ENCODE results near the gene HDAC9. TPM values are rescaled to one million over a fixed set of nuclear protein-coding genes. Genes with fewer than 3 reads are reported as not detected.
"Not testable (repeated sequence)": the region's sequence is repeated elsewhere in the genome, so short reads cannot be mapped to it uniquely, and the experiment has no call there.

The HDAC9 gene
- total RNA-seq, 2 experiments from 2014 or later, result 1.5 to 3.0 TPM

DNA sequence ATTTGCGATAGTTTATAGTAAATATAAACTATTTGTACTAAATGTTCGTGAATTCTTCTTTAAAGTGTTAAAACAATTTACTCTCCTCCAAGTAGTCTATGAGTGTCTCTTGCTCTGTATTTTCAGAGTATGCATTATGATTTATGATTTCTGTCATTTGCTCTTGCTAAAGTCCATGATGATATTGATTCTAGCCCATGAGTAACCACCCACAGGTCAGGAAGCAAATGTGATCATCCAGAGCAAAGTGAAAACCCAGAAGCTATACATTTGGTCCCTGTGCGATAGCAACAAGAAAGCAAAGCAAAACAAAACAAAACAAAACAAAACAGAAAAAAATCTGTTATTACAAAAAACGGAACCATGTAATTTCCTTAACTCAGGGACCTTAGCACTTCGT lies 225.9 kb downstream of the HDAC9 start:
- DNase-seq, result no peak
- no peaks in the 10 kb centered on the region for H3K4me1 Mint-ChIP-seq (ENCODE audit: low read depth)
- ChIA-PET CTCF (no interaction called here), POLR2A (no interaction called here)
- TF ChIP-seq, protein P1, sequence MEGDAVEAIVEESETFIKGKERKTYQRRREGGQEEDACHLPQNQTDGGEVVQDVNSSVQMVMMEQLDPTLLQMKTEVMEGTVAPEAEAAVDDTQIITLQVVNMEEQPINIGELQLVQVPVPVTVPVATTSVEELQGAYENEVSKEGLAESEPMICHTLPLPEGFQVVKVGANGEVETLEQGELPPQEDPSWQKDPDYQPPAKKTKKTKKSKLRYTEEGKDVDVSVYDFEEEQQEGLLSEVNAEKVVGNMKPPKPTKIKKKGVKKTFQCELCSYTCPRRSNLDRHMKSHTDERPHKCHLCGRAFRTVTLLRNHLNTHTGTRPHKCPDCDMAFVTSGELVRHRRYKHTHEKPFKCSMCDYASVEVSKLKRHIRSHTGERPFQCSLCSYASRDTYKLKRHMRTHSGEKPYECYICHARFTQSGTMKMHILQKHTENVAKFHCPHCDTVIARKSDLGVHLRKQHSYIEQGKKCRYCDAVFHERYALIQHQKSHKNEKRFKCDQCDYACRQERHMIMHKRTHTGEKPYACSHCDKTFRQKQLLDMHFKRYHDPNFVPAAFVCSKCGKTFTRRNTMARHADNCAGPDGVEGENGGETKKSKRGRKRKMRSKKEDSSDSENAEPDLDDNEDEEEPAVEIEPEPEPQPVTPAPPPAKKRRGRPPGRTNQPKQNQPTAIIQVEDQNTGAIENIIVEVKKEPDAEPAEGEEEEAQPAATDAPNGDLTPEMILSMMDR (IDR thresholded peaks at IDR 0.05), result no peak
- H3K4me3 Mint-ChIP-seq, result no peak overlapping the region
- no peaks in the 10 kb centered on the region for H3K27me3 Mint-ChIP-seq
- no peak overlapping the region for H3K27ac Mint-ChIP-seq
- no peak for ATAC-seq
- H3K9me3 Mint-ChIP-seq, result no peaks in the 10 kb centered on the region
- intact Hi-C loops (cut with micrococcal nuclease), result no loop called here
- H3K36me3 Mint-ChIP-seq (ENCODE audit: low read depth), result no peaks in the 10 kb centered on the region

DNA sequence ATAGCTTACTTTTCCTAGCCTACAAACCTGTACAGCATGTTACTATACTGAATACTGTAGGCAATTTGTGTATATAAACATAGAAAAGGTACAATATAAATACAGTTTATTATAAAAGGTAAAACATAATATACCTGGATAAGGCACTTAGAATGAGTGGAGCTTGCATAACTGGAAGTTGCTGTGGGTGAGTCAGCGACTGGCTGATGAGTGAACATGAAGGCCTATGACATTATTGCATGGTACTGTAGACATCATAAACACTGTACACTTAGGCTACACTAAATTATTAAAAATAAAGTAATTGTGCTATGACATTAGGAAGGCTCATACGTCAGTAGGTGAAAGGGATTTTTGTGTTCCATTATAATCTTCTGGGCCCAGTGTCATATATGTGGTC lies 228.8 kb downstream of the HDAC9 start:
- no peaks in the 10 kb centered on the region for H3K9me3 Mint-ChIP-seq
- DNase-seq (no peak), ATAC-seq (no peak)
- no peaks in the 10 kb centered on the region for H3K27me3 Mint-ChIP-seq
- intact Hi-C loops (cut with micrococcal nuclease), result no loop called here
- ChIA-PET POLR2A (no interaction called here), CTCF (no interaction called here)
- no peak overlapping the region for H3K27ac Mint-ChIP-seq
- TF ChIP-seq, protein P1 (IDR thresholded peaks at IDR 0.05), result no peak
- no peaks in the 10 kb centered on the region for H3K4me1 Mint-ChIP-seq (ENCODE audit: low read depth)
- H3K36me3 Mint-ChIP-seq (ENCODE audit: low read depth), result no peaks in the 10 kb centered on the region
- no peak overlapping the region for H3K4me3 Mint-ChIP-seq

DNA sequence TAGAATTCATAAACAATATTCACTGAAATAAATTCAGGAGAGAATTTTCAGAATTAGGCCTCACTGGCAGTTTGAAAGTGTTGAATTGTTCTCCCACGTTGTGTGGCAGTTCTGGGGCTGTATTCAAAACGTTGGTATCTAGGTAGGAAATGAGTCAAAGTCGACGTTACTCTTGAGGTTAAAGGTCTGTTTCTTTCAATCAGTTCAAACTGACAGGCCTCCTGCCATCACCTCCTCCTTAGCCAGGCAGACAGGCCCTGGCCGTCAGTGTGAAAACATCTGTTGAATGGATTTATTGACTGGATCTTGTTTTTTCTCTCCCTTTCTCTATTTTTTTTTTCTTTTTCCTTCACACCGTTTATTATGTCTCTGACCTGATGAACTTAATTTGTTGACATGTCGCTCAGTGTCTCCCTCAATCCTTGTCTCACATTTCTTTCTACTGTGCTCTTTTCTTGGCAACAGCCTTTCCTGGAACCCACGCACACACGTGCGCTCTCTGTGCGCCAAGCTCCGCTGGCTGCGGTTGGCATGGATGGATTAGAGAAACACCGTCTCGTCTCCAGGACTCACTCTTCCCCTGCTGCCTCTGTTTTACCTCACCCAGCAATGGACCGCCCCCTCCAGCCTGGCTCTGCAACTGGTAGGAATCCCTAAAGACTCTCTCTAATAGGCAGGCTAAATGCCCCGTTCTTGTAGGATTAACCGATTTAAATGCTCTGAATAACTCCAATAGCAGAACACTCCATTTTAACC lies 231.7 kb downstream of the HDAC9 start:
- Mint-ChIP-seq H3K4me3 (no peak overlapping the region), H3K9me3 (no peaks in the 10 kb centered on the region), H3K27ac (no peak overlapping the region), H3K4me1 (ENCODE audit: low read depth) (no peaks in the 10 kb centered on the region), H3K36me3 (ENCODE audit: low read depth) (no peaks in the 10 kb centered on the region), H3K27me3 (no peaks in the 10 kb centered on the region)
- CTCF ChIA-PET, result interaction anchor here (1.1 kb wide), 1 partner anchor 62 kb away, joined by 3 read pairs; no protein-coding TSS in a partner anchor
- DNase-seq, result no peak
- intact Hi-C loops (cut with micrococcal nuclease), result no loop called here
- POLR2A ChIA-PET, result no interaction called here
- no peak for ATAC-seq
- TF ChIP-seq, protein P1 (IDR thresholded peaks at IDR 0.05), result no peak

DNA sequence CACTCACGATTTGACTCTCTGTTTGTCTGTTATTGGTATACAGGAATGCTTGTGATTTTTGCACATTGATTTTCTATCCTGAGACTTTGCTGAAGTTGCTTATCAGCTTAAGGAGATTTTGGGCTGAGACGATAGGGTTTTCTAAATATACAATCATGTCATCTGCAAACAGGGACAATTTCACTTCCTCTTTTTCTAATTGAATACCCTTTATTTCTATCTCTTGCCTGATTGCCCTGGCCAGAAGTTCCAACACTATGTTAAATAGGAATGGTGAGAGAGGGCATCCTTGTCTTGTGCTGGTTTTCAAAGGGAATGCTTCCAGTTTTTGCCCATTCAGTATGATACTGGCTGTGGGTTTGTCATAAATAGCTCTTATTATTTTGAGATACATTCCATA lies 240.5 kb downstream of the HDAC9 start:
- H3K4me3 Mint-ChIP-seq; H3K27ac Mint-ChIP-seq; DNase-seq; H3K27me3 Mint-ChIP-seq; CTCF ChIA-PET; intact Hi-C loops (cut with micrococcal nuclease); H3K9me3 Mint-ChIP-seq; H3K36me3 Mint-ChIP-seq (ENCODE audit: low read depth); ATAC-seq; H3K4me1 Mint-ChIP-seq (ENCODE audit: low read depth); POLR2A ChIA-PET: not testable (repeated sequence)

DNA sequence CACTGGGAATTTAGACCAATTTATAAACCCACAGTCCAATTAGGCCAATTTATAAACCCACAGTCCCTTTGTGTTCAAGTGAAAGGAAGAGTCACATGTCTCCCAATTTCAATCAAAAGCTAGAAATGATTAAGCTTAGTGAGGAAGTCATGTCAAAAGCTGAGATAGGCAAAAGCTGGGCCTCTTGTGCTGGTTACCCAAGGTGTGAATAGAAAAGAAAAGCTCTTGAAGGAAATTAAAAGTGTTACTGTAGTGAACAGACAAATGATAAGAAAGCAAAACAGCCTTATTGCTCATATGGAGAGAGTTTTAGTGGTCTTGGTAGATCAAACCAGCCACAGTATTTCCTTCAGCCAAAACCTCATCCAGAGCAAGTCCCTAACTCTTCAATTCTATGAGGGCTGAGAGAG lies 245.0 kb downstream of the HDAC9 start:
- Mint-ChIP-seq H3K27ac (no peak overlapping the region), H3K27me3 (no peaks in the 10 kb centered on the region), H3K36me3 (ENCODE audit: low read depth) (no peaks in the 10 kb centered on the region), H3K4me3 (no peak overlapping the region), H3K4me1 (ENCODE audit: low read depth) (peaks cover 5% of the 10 kb centered on the region), H3K9me3 (no peaks in the 10 kb centered on the region)
- TF ChIP-seq, protein P1 (IDR thresholded peaks at IDR 0.05), result no peak
- POLR2A ChIA-PET, result no interaction called here
- no peak for DNase-seq
- ATAC-seq, result peak; percentile 47
- intact Hi-C loops (cut with micrococcal nuclease), result no loop called here
- CTCF ChIA-PET, result no interaction called here

All from activated CD8-positive, alpha-beta T cell treated with anti-CD3 and anti-CD28 coated beads for 36 hours (primary cell).